GM12878 (cell line): ENCODE results near the gene PRDM12. TPM values are rescaled to one million over a fixed set of nuclear protein-coding genes. Genes with fewer than 3 reads are reported as not detected.

Experiments
- ATAC-seq: fragments of 200-7000 bp; cut with Tn5 transposase; 3 replicates; pipeline ENCODE4 v1.9.1; 2020; ENCODE audit warnings: mild to moderate bottlenecking, moderate library complexity
- BruUV-seq: library from RNA; stranded (reverse); fragments of 400-500 nt; replicated peaks from 2 replicates; lab custom pipeline; 2021; lab: Mats Ljungman, UMichigan
- CTCF ChIA-PET: fragments of 300-600 bp; sonication (Branson Sonifier 250); formaldehyde crosslinking; extraction: SDS; loops from one replicate; lab custom pipeline; 2021; ENCODE audit warnings: inconsistent platforms; lab: Yijun Ruan, JAX
- POLR2A ChIA-PET: fragments of 350-600 bp; formaldehyde crosslinking; extraction: SDS; loops from one replicate; lab custom pipeline; 2021; ENCODE audit warnings: inconsistent platforms; lab: Charles Lee
- RAD21 ChIA-PET: fragments of 300-600 bp; sonication (Branson Sonifier 250); formaldehyde crosslinking; loops from one replicate; lab custom pipeline; 2023; ENCODE audit warnings: antibody characterized with exemption; ENCODE audit not compliant: unreplicated experiment; lab: Charles Lee
- SMC1A ChIA-PET: fragments of 300-600 bp; sonication (Branson Sonifier 250); formaldehyde crosslinking; loops from one replicate; lab custom pipeline; 2023; ENCODE audit not compliant: unreplicated experiment, uncharacterized antibody; lab: Charles Lee
- DNase-seq: peaks from one replicate; pipeline ENCODE4 v3.0.0-alpha.2; 2011; ENCODE audit warnings: low read depth, low spot score
- FAIRE-seq: peaks from 3 replicates; lab custom pipeline; 2011; peaks lifted over from hg19 to GRCh38; lab: Jason Lieb, UNC
- H2AFZ ChIP-seq: 2 replicates; pipeline ENCODE4 v1.6.0; 2011; ENCODE audit warnings: low read depth, low read length, control low read depth; ENCODE audit not compliant: control insufficient read depth
- H3K27ac ChIP-seq: 2 replicates; pipeline ENCODE4 v1.5.1; 2011; ENCODE audit warnings: control low read depth; ENCODE audit not compliant: control insufficient read depth, insufficient read depth
- H3K27me3 ChIP-seq, 2 experiments: replicated peaks in 1 of 2; 2 replicates each; pipeline versions ENCODE4 v1.6.0 to v1.6.1; 2011; ENCODE audit warnings: low read length in 1 of 2; ENCODE audit not compliant: control insufficient read depth in 2 of 2, insufficient read depth in 2 of 2
- H3K36me3 ChIP-seq, 2 experiments: 2 replicates each; pipeline ENCODE4 v1.5.1; 2011; ENCODE audit warnings: low read length in 1 of 2; ENCODE audit not compliant: control insufficient read depth in 2 of 2, insufficient read depth in 2 of 2
- H3K4me1 ChIP-seq: 2 replicates; pipeline ENCODE4 v1.6.1; 2011; ENCODE audit warnings: mild to moderate bottlenecking, low read length, moderate library complexity, mixed read lengths; ENCODE audit not compliant: control insufficient read depth, insufficient read depth
- H3K4me2 ChIP-seq: 2 replicates; pipeline ENCODE4 v1.6.0; 2011; ENCODE audit warnings: control low read depth; ENCODE audit not compliant: control insufficient read depth, insufficient read depth
- H3K4me3 ChIP-seq: fragments of 200-600 bp; sonication (generic); 2 replicates; pipeline ENCODE4 v1.5.1; 2016
- H3K79me2 ChIP-seq: 2 replicates; pipeline ENCODE4 v1.6.0; 2011; ENCODE audit warnings: low read length; ENCODE audit not compliant: control insufficient read depth, insufficient read depth
- H3K9ac ChIP-seq: 2 replicates; pipeline ENCODE4 v1.8.0; 2011; ENCODE audit warnings: low read length, control low read depth, mixed read lengths; ENCODE audit not compliant: control insufficient read depth, insufficient read depth
- H3K9me3 ChIP-seq: replicated peaks from 3 replicates; pipeline ENCODE4 v1.5.1; 2011; ENCODE audit warnings: mild to moderate bottlenecking, low read length; ENCODE audit not compliant: control insufficient read depth, insufficient read depth
- H4K20me1 ChIP-seq: 2 replicates; pipeline ENCODE4 v1.6.0; 2011; ENCODE audit not compliant: control insufficient read depth, insufficient read depth
- FOXK2 ChIP-seq: fragments of 450-650 bp; IDR thresholded peaks from 2 replicates; pipeline ENCODE4 v1.6.1; 2017; ENCODE audit warnings: mild to moderate bottlenecking, moderate library complexity
- JUNB ChIP-seq: IDR thresholded peaks from 2 replicates; pipeline ENCODE4 v1.6.1; 2016; ENCODE audit warnings: antibody characterized with exemption, mild to moderate bottlenecking
- KAT2A ChIP-seq: conservative IDR thresholded peaks from 2 replicates; pipeline ENCODE4 v1.6.1; 2011; ENCODE audit warnings: low read depth, low read length; ENCODE audit not compliant: control insufficient read depth
- MYB ChIP-seq: fragments of 150-350 bp; IDR thresholded peaks from 2 replicates; pipeline ENCODE4 v1.6.1; 2014; ENCODE audit warnings: mild to moderate bottlenecking, low read depth, low read length, borderline replicate concordance
- POLR2AphosphoS2 ChIP-seq: IDR thresholded peaks from 2 replicates; pipeline ENCODE4 v1.6.1; 2011; ENCODE audit warnings: low read depth, mild to moderate bottlenecking, low read length, improper control_type of control experiment, moderate library complexity
- RFX5 ChIP-seq: IDR thresholded peaks from 2 replicates; pipeline ENCODE4 v1.6.1; 2011; ENCODE audit warnings: low read depth, low read length, improper control_type of control experiment
- SIN3A ChIP-seq: IDR thresholded peaks from 2 replicates; pipeline ENCODE4 v1.6.1; 2012; ENCODE audit warnings: low read depth, low read length, improper control_type of control experiment
- SIX5 ChIP-seq: IDR thresholded peaks from 2 replicates; pipeline ENCODE4 v1.6.1; 2011; ENCODE audit warnings: mild to moderate bottlenecking, low read depth, low read length, moderate library complexity; ENCODE audit not compliant: severe bottlenecking
- SMAD5 ChIP-seq: IDR thresholded peaks from 2 replicates; pipeline ENCODE4 v1.6.1; 2016; ENCODE audit warnings: antibody characterized with exemption, low read depth
- SP1 ChIP-seq: IDR thresholded peaks from one replicate; pipeline ENCODE4 v1.6.1; 2011; ENCODE audit warnings: low read depth, low read length
- SRF ChIP-seq, 2 experiments: IDR thresholded peaks; 2 replicates each; pipeline ENCODE4 v1.6.1; 2011; ENCODE audit warnings: low read depth in 2 of 2, low read length in 2 of 2, mild to moderate bottlenecking in 1 of 2, moderate library complexity in 1 of 2
- TARDBP ChIP-seq: IDR thresholded peaks from 2 replicates; pipeline ENCODE4 v1.6.1; 2016; ENCODE audit warnings: borderline replicate concordance
- TCF7 ChIP-seq: IDR thresholded peaks from 2 replicates; pipeline ENCODE4 v1.6.1; 2014; ENCODE audit warnings: antibody characterized with exemption, borderline replicate concordance
- USF2 ChIP-seq: IDR thresholded peaks from 2 replicates; pipeline ENCODE4 v1.6.1; 2011; ENCODE audit warnings: low read depth, low read length, improper control_type of control experiment, borderline replicate concordance
- ZBED1 ChIP-seq: IDR thresholded peaks from 2 replicates; pipeline ENCODE4 v1.6.1; 2016; ENCODE audit warnings: borderline replicate concordance
- WGBS: methylation state at CpG from one replicate; pipeline ENCODE4 v1.1.6; 2016; ENCODE audit warnings: low lambda C conversion rate; ENCODE audit not compliant: insufficient replicate concordance, insufficient coverage; ENCODE audit errors: missing lambda C conversion rate; 5-methylcytosine and 5-hydroxymethylcytosine counted together
- in situ Hi-C: fragments of 300-500 bp; cut with MboI; formaldehyde crosslinking; loops from 9 replicates; pipeline ENCODE4 v1.14.3; 2018; ENCODE audit warnings: mixed read lengths
- intact Hi-C: fragments of 100-400 bp; cut with micrococcal nuclease; formaldehyde crosslinking; loops from one replicate; pipeline ENCODE4 v1.14.2; 2022; ENCODE audit not compliant: unreplicated experiment
- polyA plus RNA-seq, 11 experiments: library from polyadenylated mRNA; depleted of rRNA in 4 of 11; unstranded in 6 of 11; stranded (reverse) in 5 of 11; fragments of >200 nt; fragmentation: Nextera tagmentation in 4 of 11; fragmentation: Illumina TruSeq in 1 of 11; extraction: Ambion mirVana in 4 of 11; extraction: Trizol in 1 of 11; gene quantifications; 1 replicate in 1 of 11; 2 replicates in 10 of 11; pipeline versions ENCODE4 v1.2.1 to v1.2.3, GENCODE V29; 2011 to 2016; ENCODE audit warnings: inconsistent platforms in 2 of 11, missing spikeins in 2 of 11, low read depth in 1 of 11
- total RNA-seq, 4 experiments: library from RNA; depleted of rRNA in 3 of 4; stranded (reverse); fragments of >200 nt in 3 of 4; fragmentation: Illumina TruSeq in 1 of 4; extraction: Trizol in 1 of 4; gene quantifications; 2 replicates each; pipeline versions ENCODE4 v1.2.1 to v1.2.3, GENCODE V29; 2013 to 2021

The PRDM12 gene
- total and polyA plus RNA-seq, 10 of the 15 experiments (the other 5 are each of a cell fraction or from before 2014, with no cell fraction given): not detected

- POLR2A ChIA-PET: no interaction called here
- no peak overlapping the region for H3K4me2 ChIP-seq
Measured at GRCh38 chr9:130661451-130662098, 2.8 kb upstream of the PRDM12 start.

GRCh38 chr9:130662099-130662969, 2.1 kb upstream of the PRDM12 start:
- in situ Hi-C loops: no loop called here
- no peak for FAIRE-seq
- Histone ChIP-seq H3K79me2 (no peaks in the 10 kb centered on the region), H3K4me3 (no peak overlapping the region), H3K27me3 (peaks cover 14 to 27% of the 10 kb centered on the region in 2 experiments), H3K4me1 (no peaks in the 10 kb centered on the region), H3K9ac (no peak overlapping the region), H3K36me3 (no peaks in the 10 kb centered on the region), H3K9me3 (no peaks in the 10 kb centered on the region), H2AFZ (no peak overlapping the region), H3K27ac (no peak overlapping the region), H4K20me1 (no peaks in the 10 kb centered on the region), H3K4me2 (no peak overlapping the region)
- intact Hi-C loops: no loop called here
- 27% methylated on average over 49 of the region's 49 CpGs for WGBS
- CTCF ChIA-PET: no interaction called here
- SMC1A ChIA-PET: no interaction called here
- BruUV-seq: no TSS peak
- ATAC-seq: no peak
- no peak for DNase-seq
- TF ChIP-seq SIX5: no peak
- no peak for TF ChIP-seq USF2
- no peak for TF ChIP-seq SRF (IDR thresholded peaks at IDR 0.05; ENCODE audit: low read depth in 2 of 2, low read length in 2 of 2)
- TF ChIP-seq TCF7: no peak
- no peak for TF ChIP-seq RFX5
- no peak for TF ChIP-seq JUNB
- no peak for TF ChIP-seq ZBED1
- no peak for TF ChIP-seq SMAD5
- RAD21 ChIA-PET: no interaction called here
- POLR2A ChIA-PET: no interaction called here

More at GRCh38 chr9:130661451-130662098, 2.8 kb upstream of the PRDM12 start:
- H4K20me1 ChIP-seq: no peaks in the 10 kb centered on the region
- 10% methylated on average over 46 of the region's 47 CpGs for WGBS
- no peaks in the 10 kb centered on the region for H3K79me2 ChIP-seq
- SMC1A ChIA-PET: no interaction called here
- no peaks in the 10 kb centered on the region for H3K4me1 ChIP-seq
- DNase-seq: no peak
- H3K27me3 ChIP-seq: peaks cover 14 to 26% of the 10 kb centered on the region in 2 experiments
- ATAC-seq: no peak
- no peak overlapping the region for H3K4me3 ChIP-seq
- H3K36me3 ChIP-seq: no peaks in the 10 kb centered on the region
- RAD21 ChIA-PET: no interaction called here
- intact Hi-C loops: no loop called here
- FAIRE-seq: no peak
- no peak overlapping the region for H3K9ac ChIP-seq
- no TSS peak for BruUV-seq
- no peaks in the 10 kb centered on the region for H3K9me3 ChIP-seq
- no peak overlapping the region for H2AFZ ChIP-seq
- no peak overlapping the region for H3K27ac ChIP-seq
- in situ Hi-C loops: no loop called here
- TF ChIP-seq FOXK2: no peak
- TF ChIP-seq KAT2A: no peak
- TF ChIP-seq TARDBP: no peak
- no peak for TF ChIP-seq JUNB
- TF ChIP-seq POLR2AphosphoS2: no peak
- no peak for TF ChIP-seq SP1
- no peak for TF ChIP-seq MYB
- TF ChIP-seq SIN3A: no peak
- CTCF ChIA-PET: no interaction called here
